GM12801 (cell line): ENCODE measurements around the gene XYLT1.

Source experiments
- CTCF ChIP-seq: IDR thresholded peaks from one replicate; pipeline ENCODE4 v1.5.1; 2011; ENCODE audit warnings: control low read depth; ENCODE audit not compliant: insufficient read length; ENCODE audit errors: extremely low read depth

Gene XYLT1

GRCh38 chr16:17469011-17469740 lies 1.6 kb downstream of the XYLT1 start:
- no peak for TF ChIP-seq CTCF

GRCh38 chr16:17468611-17469010 lies 2.1 kb downstream of the XYLT1 start:
- TF ChIP-seq CTCF: no peak

GRCh38 chr16:17467923-17468540 lies 2.7 kb downstream of the XYLT1 start:
- no peak for TF ChIP-seq CTCF

GRCh38 chr16:17466876-17467275 lies 3.9 kb downstream of the XYLT1 start:
- TF ChIP-seq CTCF: no peak

- TF ChIP-seq CTCF: no peak
These were observed 5.3 kb downstream of the XYLT1 start for GRCh38 chr16:17465460-17465859.

GRCh38 chr16:17463335-17463734 lies 7.4 kb downstream of the XYLT1 start:
- TF ChIP-seq CTCF: no peak

- TF ChIP-seq CTCF: no peak
These were observed 8.6 kb downstream of the XYLT1 start for GRCh38 chr16:17461951-17462729.
